Astrocyte (in vitro differentiated cells and primary cell): ENCODE measurements around the gene FAM168B.

ENCODE experiments used
- EZH2 ChIP-seq: IDR thresholded peaks from 2 replicates; pipeline ENCODE4 v1.6.1; 2012; ENCODE audit warnings: mild to moderate bottlenecking, low read length, inconsistent platforms; ENCODE audit not compliant: insufficient read depth
- TF ChIP-seq, protein P1 (sequence below): IDR thresholded peaks from 2 replicates; pipeline ENCODE4 v1.5.1; 2011; ENCODE audit warnings: low read depth, mild to moderate bottlenecking, inconsistent platforms, low read length, moderate library complexity; ENCODE audit not compliant: insufficient read depth

DNA sequence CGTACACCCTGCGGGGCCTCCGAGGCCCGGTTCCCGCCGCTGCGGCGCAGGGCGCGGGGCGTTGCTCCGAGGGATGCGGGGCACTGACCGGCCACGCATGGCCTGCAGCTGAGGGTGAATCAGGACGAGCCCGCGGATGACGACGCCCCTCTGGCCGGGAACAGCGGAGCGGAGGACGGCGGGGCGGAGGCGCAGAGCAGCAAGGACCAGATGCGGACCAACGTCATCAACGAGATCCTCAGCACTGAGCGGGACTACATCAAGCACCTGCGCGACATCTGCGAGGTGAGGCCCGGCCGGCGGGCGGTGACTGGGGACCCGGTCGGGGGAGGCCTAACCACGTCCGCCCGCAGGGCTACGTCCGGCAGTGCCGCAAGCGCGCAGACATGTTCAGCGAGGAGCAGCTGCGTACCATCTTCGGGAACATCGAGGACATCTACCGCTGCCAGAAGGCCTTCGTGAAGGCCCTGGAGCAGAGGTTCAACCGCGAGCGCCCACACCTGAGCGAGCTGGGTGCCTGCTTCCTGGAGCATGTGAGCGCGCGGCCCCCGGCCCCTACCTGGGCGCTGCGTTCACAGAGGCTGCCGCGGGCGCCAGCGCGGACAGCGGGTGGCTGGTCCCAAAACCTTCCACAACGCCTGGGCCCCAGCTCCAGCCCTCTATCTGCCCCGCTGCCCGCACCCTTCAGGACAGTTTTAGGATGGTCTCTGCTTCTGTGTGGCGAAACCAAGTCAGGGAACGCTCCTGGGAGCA lies 53.2 kb downstream of the FAM168B start:
- TF ChIP-seq, protein P1, sequence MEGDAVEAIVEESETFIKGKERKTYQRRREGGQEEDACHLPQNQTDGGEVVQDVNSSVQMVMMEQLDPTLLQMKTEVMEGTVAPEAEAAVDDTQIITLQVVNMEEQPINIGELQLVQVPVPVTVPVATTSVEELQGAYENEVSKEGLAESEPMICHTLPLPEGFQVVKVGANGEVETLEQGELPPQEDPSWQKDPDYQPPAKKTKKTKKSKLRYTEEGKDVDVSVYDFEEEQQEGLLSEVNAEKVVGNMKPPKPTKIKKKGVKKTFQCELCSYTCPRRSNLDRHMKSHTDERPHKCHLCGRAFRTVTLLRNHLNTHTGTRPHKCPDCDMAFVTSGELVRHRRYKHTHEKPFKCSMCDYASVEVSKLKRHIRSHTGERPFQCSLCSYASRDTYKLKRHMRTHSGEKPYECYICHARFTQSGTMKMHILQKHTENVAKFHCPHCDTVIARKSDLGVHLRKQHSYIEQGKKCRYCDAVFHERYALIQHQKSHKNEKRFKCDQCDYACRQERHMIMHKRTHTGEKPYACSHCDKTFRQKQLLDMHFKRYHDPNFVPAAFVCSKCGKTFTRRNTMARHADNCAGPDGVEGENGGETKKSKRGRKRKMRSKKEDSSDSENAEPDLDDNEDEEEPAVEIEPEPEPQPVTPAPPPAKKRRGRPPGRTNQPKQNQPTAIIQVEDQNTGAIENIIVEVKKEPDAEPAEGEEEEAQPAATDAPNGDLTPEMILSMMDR = no peak
- TF ChIP-seq EZH2 = peak; percentile 56
